K562 (cell line): ENCODE measurements around the gene P4HB. TPM values are rescaled to one million over a fixed set of nuclear protein-coding genes. Genes with fewer than 3 reads are reported as not detected.

ENCODE experiments used
- BHLHE40 ChIP-seq: IDR thresholded peaks from 2 replicates; pipeline ENCODE4 v1.6.1; 2011; ENCODE audit warnings: low read length, improper control_type of control experiment
- E2F3 ChIP-seq: fragments of 250-450 bp; sonication (Bioruptor Pico); IDR thresholded peaks from 2 replicates; pipeline ENCODE4 v1.4.0; 2020; ENCODE audit warnings: mild to moderate bottlenecking
- GATAD2B ChIP-seq: fragments of 450-650 bp; IDR thresholded peaks from 2 replicates; pipeline ENCODE4 v1.6.1; 2017; ENCODE audit warnings: mild to moderate bottlenecking, borderline replicate concordance
- HDGF ChIP-seq: fragments of 450-650 bp; IDR thresholded peaks from 2 replicates; pipeline ENCODE4 v1.6.1; 2016
- HMGN3 ChIP-seq: IDR thresholded peaks from 2 replicates; pipeline ENCODE4 v1.6.1; 2011; ENCODE audit warnings: borderline replicate concordance, low read depth, mild to moderate bottlenecking, mixed read lengths, low read length; ENCODE audit not compliant: insufficient read length; ENCODE audit errors: extremely low read depth
- KAT7 ChIP-seq: sonication (generic); formaldehyde crosslinking; IDR thresholded peaks from 2 replicates; pipeline ENCODE4 v1.8.0; 2022; ENCODE audit warnings: missing genetic modification reagents, mild to moderate bottlenecking, borderline replicate concordance
- KLF6 ChIP-seq: fragments of 250-450 bp; sonication (Bioruptor Pico); IDR thresholded peaks from 2 replicates; pipeline ENCODE4 v1.4.0; 2020; ENCODE audit warnings: mild to moderate bottlenecking, moderate library complexity, borderline replicate concordance
- NBN ChIP-seq: fragments of 450-650 bp; IDR thresholded peaks from 2 replicates; pipeline ENCODE4 v1.6.1; 2016; ENCODE audit warnings: low read depth, mild to moderate bottlenecking
- NFIC ChIP-seq: fragments of 450-650 bp; IDR thresholded peaks from 2 replicates; pipeline ENCODE4 v1.6.1; 2017; ENCODE audit warnings: mild to moderate bottlenecking, inconsistent platforms
- PCBP1 ChIP-seq: fragments of 200-400 bp; formaldehyde crosslinking; IDR thresholded peaks from 2 replicates; pipeline ENCODE4 v1.6.1; 2018; ENCODE audit warnings: mild to moderate bottlenecking, low read depth, low read length; ENCODE audit not compliant: poor library complexity, severe bottlenecking
- POLR3G ChIP-seq: IDR thresholded peaks from 2 replicates; pipeline ENCODE4 v1.6.1; 2011; ENCODE audit not compliant: insufficient read length, insufficient replicate concordance; ENCODE audit errors: extremely low read depth
- RB1 ChIP-seq: fragments of 450-650 bp; IDR thresholded peaks from 2 replicates; pipeline ENCODE4 v1.6.1; 2017; ENCODE audit warnings: low read depth, mild to moderate bottlenecking
- RBM34 ChIP-seq: fragments of 200-400 bp; formaldehyde crosslinking; IDR thresholded peaks from 2 replicates; pipeline ENCODE4 v1.6.1; 2018; ENCODE audit warnings: low read length, borderline replicate concordance; ENCODE audit not compliant: insufficient read depth
- SOX6 ChIP-seq: fragments of 450-650 bp; IDR thresholded peaks from 2 replicates; pipeline ENCODE4 v1.6.1; 2014; ENCODE audit warnings: mild to moderate bottlenecking
- TEAD4 ChIP-seq, 2 experiments: sonication (generic) in 1 of 2; formaldehyde crosslinking in 1 of 2; IDR thresholded peaks; 2 replicates each; pipeline versions ENCODE4 v1.6.1 to v1.8.0; 2012 to 2022; ENCODE audit warnings: borderline replicate concordance in 1 of 2, inconsistent platforms in 1 of 2, low read length in 1 of 2, mild to moderate bottlenecking in 1 of 2, missing genetic modification reagents in 1 of 2
- VEZF1 ChIP-seq: fragments of 200-800 bp; sonication (Bioruptor generic); IDR thresholded peaks from 2 replicates; pipeline ENCODE4 v1.6.1; 2017; ENCODE audit warnings: missing genetic modification characterization, missing compliant biosample characterization
- ZFPM2 ChIP-seq: fragments of 250-450 bp; sonication (Bioruptor Pico); IDR thresholded peaks from 2 replicates; pipeline ENCODE4 v1.5.1; 2022; ENCODE audit warnings: mild to moderate bottlenecking
- ZNF121 ChIP-seq: sonication (generic); formaldehyde crosslinking; conservative IDR thresholded peaks from 2 replicates; pipeline ENCODE4 v1.8.0; 2022; ENCODE audit warnings: missing genetic modification reagents
- polyA plus RNA-seq, 8 experiments: library from polyadenylated mRNA; depleted of rRNA in 4 of 8; stranded (reverse) in 5 of 8; unstranded in 3 of 8; fragments of >200 nt; fragmentation: Nextera tagmentation in 2 of 8; fragmentation: Illumina TruSeq in 1 of 8; extraction: Ambion mirVana in 2 of 8; extraction: Trizol in 1 of 8; gene quantifications; 2 replicates each; pipeline versions ENCODE4 v1.2.1 to v1.2.3, GENCODE V29; 2011 to 2014; ENCODE audit warnings: inconsistent platforms in 1 of 8, missing spikeins in 1 of 8
- total RNA-seq, 7 experiments: library from RNA; depleted of rRNA in 6 of 7; stranded (reverse); fragments of >200 nt in 6 of 7; fragmentation: Illumina TruSeq in 2 of 7; extraction: Trizol in 2 of 7; gene quantifications; 2 replicates each; pipeline versions ENCODE4 v1.2.1 to v1.2.3, GENCODE V29; 2011 to 2021; ENCODE audit warnings: low replicate concordance in 1 of 7
- TF ChIP-seq, protein P1 (sequence below): conservative IDR thresholded peaks from 2 replicates; pipeline ENCODE4 v1.6.1; 2011; ENCODE audit warnings: low read depth, mild to moderate bottlenecking, low read length; ENCODE audit not compliant: control insufficient read depth
- TF ChIP-seq, protein P2 (sequence below): sonication (generic); formaldehyde crosslinking; IDR thresholded peaks from 2 replicates; pipeline ENCODE4 v1.8.0; 2023; ENCODE audit warnings: mild to moderate bottlenecking, missing genetic modification reagents
- TF ChIP-seq, protein P3 (sequence below): sonication (generic); formaldehyde crosslinking; IDR thresholded peaks from 2 replicates; pipeline ENCODE4 v1.5.0; 2020; ENCODE audit warnings: missing genetic modification reagents

The P4HB gene
- total and polyA plus RNA-seq, 9 of the 15 experiments (the other 6 are each of a cell fraction or from before 2014, with no cell fraction given), result 4.4 to 645 (median 325) TPM

GRCh38 chr17:81867991-81868673 lies 7.8 kb upstream of the P4HB start (continued):
- TF ChIP-seq SOX6 (no peak), BHLHE40 (no peak), HMGN3 (peak; percentile 74), NFIC (peak; percentile 44; the same call in 1 of the 2 replicates), PCBP1 (peak; percentile 0), HDGF (peak; percentile 45; the same call in 1 of the 2 replicates), RB1 (no peak), ZFPM2 (peak; percentile 78; the same call in 1 of the 2 replicates), VEZF1 (CRISPR knock-in tag) (no peak), POLR3G (no peak), KAT7 (CRISPR knock-in tag) (peak; percentile 52; the same call in 1 of the 2 replicates), E2F3 (CRISPR knock-in tag) (peak; percentile 12; the same call in 1 of the 2 replicates), GATAD2B (no peak), RBM34 (no peak), ZNF121 (no peak), KLF6 (CRISPR knock-in tag) (0 out of 2 replicates have a peak, but pooled peaks have one; percentile 64), NBN (no peak), TEAD4 (IDR thresholded peaks at IDR 0.05; ENCODE audit: low read length) (0 out of 2 replicates have a peak, but pooled peaks have one; percentile 39), TEAD4 (CRISPR knock-in tag; IDR thresholded peaks at IDR 0.05; ENCODE audit: borderline replicate concordance) (no peak)
- TF ChIP-seq, protein P1, sequence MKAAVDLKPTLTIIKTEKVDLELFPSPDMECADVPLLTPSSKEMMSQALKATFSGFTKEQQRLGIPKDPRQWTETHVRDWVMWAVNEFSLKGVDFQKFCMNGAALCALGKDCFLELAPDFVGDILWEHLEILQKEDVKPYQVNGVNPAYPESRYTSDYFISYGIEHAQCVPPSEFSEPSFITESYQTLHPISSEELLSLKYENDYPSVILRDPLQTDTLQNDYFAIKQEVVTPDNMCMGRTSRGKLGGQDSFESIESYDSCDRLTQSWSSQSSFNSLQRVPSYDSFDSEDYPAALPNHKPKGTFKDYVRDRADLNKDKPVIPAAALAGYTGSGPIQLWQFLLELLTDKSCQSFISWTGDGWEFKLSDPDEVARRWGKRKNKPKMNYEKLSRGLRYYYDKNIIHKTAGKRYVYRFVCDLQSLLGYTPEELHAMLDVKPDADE, result peak; percentile 74; the same call in 1 of the 2 replicates
- TF ChIP-seq, protein P2, sequence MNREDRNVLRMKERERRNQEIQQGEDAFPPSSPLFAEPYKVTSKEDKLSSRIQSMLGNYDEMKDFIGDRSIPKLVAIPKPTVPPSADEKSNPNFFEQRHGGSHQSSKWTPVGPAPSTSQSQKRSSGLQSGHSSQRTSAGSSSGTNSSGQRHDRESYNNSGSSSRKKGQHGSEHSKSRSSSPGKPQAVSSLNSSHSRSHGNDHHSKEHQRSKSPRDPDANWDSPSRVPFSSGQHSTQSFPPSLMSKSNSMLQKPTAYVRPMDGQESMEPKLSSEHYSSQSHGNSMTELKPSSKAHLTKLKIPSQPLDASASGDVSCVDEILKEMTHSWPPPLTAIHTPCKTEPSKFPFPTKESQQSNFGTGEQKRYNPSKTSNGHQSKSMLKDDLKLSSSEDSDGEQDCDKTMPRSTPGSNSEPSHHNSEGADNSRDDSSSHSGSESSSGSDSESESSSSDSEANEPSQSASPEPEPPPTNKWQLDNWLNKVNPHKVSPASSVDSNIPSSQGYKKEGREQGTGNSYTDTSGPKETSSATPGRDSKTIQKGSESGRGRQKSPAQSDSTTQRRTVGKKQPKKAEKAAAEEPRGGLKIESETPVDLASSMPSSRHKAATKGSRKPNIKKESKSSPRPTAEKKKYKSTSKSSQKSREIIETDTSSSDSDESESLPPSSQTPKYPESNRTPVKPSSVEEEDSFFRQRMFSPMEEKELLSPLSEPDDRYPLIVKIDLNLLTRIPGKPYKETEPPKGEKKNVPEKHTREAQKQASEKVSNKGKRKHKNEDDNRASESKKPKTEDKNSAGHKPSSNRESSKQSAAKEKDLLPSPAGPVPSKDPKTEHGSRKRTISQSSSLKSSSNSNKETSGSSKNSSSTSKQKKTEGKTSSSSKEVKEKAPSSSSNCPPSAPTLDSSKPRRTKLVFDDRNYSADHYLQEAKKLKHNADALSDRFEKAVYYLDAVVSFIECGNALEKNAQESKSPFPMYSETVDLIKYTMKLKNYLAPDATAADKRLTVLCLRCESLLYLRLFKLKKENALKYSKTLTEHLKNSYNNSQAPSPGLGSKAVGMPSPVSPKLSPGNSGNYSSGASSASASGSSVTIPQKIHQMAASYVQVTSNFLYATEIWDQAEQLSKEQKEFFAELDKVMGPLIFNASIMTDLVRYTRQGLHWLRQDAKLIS, result peak; percentile 8
- TF ChIP-seq, protein P3, sequence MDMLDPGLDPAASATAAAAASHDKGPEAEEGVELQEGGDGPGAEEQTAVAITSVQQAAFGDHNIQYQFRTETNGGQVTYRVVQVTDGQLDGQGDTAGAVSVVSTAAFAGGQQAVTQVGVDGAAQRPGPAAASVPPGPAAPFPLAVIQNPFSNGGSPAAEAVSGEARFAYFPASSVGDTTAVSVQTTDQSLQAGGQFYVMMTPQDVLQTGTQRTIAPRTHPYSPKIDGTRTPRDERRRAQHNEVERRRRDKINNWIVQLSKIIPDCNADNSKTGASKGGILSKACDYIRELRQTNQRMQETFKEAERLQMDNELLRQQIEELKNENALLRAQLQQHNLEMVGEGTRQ, result peak; percentile 41; the same call in 1 of the 2 replicates
